HG02938 (cell line): ENCODE results near the gene POU2F2.
"Not testable (repeated sequence)": the region's sequence is repeated elsewhere in the genome, so short reads cannot be mapped to it uniquely, and the experiment has no call there.

ENCODE experiments used
- ATAC-seq: cut with Tn5 transposase; IDR thresholded peaks from one replicate; pipeline ENCODE4 v1.9.1; 2021; ENCODE audit warnings: mild to moderate bottlenecking, moderate library complexity; ENCODE audit not compliant: unreplicated experiment

The POU2F2 gene

DNA sequence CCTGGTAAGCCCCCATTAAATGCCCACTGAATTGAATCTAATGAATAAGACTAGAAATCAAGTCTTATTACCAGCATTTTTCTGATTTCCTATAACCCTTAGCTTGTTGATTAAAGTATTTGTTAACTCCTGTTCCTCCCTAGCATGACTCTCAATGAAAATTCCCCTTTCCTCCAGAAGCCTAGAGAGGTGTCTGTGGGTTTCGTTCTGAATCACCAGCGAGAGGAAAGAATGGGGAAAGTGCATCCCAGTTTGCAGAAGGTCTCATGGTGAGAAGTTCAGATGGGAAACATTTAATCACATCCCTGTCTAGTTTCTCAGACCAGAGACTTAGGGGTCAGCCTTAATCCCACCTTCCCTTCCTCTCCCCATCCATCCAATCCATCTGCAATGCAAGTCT, 26.9 kb downstream of the POU2F2 start:
- ATAC-seq, result no peak

DNA sequence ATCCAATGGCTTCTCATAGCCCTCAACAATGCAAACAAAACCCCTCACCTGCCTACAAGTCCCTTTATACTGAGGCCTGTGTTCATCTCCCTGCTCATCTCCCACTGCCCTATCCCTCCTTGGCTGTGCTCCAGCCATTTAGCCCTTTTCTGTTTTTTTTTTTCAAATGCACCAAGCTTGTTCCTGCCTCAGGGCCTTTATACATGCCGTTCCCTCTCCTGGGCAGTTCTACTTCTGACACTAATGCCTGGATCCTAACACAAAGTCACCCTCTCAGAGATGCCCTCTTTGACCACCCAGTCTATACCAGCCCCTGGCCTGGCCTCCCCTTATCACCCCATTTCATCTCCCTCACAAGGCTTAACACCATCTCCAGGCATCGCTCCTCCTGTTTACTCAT, 29.4 kb downstream of the POU2F2 start:
- no peak for ATAC-seq

DNA sequence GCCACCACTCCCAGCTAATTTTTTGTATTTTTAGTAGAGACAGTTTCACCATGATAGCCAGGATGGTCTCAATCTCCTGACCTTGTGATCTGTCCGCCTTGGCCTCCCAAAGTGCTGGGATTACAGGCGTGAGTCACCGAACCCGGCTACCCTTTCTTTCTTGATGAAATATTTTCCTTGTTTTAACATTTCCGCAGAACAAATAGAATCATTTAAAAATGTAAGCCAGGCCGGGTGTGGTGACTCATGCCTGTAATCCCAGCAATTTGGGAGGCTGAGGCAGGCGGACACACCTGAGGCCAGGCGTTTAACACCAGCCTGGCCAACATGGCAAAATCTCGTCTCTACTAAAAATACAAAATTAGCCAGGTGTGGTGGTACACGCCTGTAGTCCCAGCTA, 32.0 kb downstream of the POU2F2 start:
- not testable (repeated sequence) for ATAC-seq

DNA sequence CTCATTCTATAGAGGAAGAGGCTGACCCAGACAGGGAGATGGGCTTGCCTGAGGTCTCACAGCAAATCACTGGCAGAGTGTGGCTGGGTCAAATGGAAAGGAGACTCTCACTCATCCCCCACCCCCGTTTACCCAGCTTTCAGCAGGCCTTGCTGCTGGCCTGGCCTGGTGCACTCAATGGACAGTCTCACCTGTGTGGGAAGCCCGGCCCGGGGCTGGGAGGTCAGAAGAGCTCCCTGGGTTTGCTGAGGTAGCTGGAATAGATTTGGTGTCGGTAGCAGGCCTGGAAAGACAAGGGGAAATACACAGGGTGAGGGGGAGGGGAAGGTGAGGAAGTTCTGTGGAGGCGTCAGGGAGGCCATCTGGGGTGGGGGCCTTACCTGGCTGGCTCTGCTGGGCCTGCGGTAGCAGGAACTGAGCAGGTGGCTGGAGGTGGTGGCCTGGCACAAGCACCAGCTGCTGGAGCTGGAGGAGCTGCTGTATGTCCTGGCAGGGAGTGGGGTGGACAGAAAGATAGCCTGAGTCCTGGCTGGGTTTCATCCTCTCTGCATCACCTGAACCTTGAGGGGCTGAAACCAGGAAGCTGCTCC, 32.8 kb downstream of the POU2F2 start:
- no peak for ATAC-seq

DNA sequence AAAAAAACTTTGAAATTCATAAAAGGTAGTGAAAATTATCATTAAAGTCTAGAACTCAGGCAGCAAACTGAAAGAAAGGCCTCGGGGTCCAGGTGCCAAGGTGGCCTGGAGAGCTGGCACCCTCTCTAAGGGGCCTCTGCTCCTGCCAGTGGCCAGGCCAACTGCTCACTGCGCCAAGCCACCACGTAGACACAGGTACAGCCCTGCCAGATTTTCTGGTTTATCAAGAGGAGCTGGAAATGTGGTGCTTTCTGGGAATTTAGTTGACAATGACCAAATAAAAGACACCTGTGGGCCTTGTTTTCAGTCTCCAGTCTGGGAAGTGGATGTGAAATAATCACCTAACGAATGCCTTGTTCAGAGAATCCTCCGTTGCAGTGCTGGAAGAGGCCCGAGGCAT, 33.5 kb downstream of the POU2F2 start:
- ATAC-seq, result no peak

DNA sequence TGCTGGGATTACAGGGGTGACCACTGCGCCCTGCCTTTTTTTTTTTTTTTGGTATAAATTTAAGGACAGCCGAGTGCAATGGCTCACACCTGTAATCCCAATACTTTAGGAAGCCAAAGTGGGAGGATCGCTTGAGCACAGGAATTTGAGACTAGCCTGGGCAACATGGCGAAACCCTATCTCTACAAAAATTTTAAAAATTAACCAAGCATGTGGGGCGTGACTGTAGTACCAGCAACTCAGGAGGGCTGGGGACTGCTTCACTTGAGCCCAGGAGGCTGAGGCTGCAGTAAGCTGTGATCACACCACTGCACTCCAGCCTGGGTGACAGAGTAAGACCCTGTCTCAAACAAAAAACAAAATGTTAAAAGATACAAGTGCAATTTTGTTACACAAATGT, 34.8 kb downstream of the POU2F2 start:
- no peak for ATAC-seq

DNA sequence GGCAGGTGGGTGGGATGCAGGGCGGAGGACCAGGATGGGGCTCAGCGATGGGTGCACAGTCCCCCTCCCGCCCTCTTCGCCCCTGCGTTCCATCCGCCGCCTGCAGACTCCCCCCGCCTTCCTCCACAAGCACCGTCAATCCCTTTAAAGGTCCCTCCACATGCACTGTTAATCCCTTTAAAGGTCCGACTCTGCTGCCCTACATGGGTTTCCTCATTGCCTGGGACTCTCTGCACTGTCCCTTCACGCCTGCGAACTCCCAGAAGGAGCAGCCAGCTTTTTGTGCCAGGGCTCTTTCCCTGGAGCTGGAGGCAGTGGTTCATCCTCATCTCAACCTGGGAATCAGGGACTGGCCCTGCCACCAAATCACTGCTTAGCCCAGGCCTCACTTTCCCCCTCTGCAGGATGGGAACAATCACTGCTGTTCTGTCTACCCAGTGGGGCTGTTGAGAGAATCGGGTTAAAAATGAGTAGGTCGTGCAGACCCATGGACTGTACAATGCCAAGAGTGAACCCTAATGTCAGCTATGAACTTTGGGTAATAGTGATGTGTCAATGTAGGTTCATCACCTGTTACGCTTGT, 35.9 kb downstream of the POU2F2 start:
- no peak for ATAC-seq

DNA sequence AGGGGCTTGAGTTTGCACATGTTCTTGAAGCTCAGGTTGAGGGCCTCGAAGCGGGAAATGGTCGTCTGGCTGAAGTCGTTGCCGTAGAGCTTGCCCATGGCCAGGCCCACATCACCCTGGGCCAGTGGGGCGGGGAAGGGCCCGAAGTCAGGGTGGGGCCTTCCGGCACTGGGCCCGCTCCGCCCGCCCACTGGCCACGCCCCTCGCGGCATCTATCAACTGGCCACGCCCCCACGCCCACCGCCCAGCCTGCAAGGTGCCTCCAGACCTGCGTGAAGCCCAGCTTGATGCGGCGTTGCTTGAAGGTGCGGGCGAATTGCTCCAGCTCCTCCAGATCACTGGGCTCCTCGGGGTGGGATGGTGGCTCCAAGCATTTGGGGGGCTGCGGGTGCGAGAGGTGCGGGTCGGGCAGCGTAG, 36.4 kb downstream of the POU2F2 start:
- ATAC-seq, result no peak

DNA sequence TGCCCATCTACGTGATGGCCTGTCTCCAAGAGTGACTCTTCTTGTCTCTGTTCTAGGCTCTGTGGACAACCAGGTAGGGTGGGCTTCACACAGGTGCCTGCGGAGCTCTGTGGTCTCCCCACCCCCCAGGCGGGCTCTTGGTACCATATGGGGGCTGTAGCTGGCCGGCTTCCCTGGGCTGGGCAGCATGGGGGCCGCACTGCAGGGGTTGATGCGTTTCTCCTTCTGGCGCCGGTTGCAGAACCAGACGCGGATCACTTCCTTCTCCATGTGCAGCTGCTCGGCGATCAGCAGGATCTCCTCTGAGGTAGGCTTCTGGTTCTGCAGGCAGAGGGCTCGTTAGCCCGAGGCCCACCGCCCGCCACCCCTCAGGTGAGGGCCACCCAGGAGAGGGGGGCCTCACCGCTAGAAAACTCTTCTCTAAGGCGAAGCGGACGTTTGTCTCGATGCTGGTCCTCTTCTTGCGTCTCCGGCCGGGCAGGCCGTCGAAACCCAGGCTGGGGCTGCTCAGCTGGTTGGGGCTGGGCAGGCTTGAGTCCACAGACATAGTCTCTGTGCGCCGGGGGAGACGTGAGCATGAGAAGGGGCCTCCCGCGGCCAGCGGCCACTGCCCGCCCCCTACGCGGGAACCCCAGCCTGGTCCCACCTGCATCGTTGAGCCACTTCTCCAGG, 37.0 kb downstream of the POU2F2 start:
- no peak for ATAC-seq

DNA sequence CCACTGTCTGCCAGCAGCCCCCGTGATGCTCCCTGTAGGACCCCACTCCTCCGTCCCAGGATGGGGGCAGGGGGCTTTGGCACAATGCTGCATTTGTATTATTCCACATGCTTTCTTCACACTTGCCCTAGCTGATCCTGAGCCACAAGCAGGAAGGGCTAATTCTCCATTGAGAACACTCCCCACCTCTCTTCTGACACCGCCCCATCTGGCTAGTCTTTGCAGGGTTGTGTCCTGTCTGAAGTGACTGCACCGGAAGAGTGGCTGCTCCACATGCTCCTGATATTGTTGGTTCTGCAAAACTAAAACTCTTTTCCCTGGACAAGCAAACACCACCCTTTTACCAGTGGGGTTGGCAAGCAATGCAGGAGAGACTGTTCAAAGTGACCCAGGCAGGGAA, 38.3 kb downstream of the POU2F2 start:
- no peak for ATAC-seq

DNA sequence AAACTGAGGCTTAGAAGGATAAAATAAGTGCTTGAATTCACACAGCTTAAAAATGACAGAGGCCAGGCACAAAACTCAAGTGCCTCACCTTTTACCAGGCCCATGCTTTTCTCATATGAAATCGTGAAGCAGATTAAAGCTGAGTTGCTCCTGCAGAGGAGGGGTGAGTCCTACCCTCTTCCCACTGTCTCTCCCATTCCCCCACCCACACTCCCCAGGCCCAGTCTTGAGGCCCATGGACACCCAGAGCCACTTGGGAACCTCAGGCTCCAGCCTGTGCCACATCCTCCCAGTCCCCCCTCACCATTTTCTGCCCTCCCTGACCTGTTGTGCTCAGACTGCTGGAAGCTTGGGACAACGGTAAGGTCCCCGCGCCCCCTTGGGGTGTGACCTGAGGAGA, 38.7 kb downstream of the POU2F2 start:
- no peak for ATAC-seq

DNA sequence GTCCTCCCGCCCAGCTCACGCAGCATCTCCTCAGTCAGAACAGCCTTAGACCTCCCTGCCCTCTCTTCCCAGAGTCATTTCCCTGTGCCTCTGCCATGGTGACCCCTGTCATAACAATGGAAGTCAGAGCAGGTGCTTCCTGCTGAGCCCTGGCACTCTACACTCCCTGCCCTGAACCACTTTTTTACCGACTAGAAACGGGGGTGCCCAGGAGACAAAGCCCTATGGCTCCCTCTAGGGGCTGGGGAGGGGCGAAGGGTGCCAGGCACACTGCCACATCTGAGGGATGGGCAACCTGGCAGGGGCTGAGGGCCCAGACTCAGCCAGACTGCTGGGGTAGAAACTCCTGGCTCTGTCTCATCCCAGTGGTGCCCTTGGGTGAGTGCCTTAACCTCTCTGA, 39.9 kb downstream of the POU2F2 start:
- no peak for ATAC-seq

DNA sequence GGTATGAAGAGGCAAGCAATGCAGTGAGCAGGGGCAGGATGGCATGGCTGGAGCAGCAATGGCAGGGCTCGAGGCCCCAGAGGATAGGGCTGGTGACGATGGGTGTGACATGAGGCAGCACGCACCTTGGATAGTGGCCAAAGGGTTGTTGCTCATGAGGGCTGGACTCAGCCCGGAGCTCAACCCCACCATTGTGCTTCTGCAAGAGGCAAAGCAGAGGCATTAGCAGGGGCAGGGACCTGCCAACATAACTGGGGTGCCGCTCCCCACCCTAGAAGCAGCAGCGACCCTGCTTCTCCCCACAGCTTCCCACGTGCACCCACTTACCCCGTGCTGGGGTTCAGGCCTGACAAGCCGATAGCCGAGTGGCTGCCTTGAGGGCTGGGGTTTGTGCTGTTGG, 40.5 kb downstream of the POU2F2 start:
- no peak for ATAC-seq

DNA sequence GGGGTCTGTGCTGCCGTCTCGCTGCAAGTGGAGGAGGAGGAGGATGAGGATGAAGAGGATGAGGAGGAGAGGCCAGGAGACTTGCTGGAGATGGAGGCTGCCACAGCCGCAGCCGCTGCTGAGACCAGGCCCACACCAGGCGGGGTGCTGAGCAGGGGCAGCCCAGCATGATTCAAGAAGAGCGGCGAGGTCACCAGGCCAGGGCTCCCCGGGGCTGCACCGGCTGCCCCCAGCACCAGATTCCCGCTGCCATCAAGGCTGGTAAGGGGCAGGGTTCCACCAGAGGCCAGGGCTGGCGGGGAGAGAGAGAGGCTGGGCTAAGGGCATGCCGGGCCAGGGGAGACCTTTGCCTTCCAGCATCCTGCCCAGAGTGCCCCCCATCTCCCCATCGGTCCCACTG, 40.9 kb downstream of the POU2F2 start:
- no peak for ATAC-seq

DNA sequence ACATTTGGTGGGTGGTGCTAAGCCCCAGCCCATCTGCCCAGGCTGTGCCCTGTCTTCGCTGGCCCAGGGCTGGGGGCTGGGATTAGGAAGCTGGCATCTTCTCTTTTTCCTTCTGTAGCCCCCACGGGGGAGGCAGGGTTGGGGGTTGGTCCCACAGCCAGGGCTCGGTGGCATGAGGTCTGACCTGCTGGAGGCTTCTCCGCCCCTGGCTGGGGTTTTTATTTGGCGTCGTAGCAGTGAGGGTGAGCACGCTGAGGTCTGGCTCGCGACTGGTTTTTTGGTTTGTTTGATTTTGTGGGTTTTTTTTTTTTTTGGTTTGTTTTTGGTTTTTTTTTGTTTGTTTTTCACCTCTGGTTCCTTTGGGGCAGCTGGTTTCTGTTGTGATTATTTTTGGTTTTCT, 41.6 kb downstream of the POU2F2 start:
- no peak for ATAC-seq

DNA sequence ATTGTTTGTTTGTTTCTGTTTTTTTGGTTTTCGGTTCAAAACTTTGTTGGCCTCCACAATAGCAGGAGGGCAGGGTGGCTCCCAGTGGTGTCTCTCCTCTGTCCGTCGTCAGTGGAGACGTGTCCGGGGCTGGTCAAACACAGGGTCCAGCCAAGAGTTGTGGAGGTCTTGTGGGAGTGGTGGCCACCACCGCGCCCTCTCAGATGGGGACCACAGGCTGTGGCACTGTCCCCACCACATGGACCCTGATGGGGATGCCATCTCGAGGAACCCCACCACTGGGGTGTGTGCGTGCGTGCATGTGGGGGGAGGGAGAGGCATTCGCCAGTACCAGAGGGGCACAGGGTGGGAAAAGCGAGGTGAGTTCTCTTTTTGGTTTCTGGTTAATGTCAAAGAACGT, 42.5 kb downstream of the POU2F2 start:
- no peak for ATAC-seq

DNA sequence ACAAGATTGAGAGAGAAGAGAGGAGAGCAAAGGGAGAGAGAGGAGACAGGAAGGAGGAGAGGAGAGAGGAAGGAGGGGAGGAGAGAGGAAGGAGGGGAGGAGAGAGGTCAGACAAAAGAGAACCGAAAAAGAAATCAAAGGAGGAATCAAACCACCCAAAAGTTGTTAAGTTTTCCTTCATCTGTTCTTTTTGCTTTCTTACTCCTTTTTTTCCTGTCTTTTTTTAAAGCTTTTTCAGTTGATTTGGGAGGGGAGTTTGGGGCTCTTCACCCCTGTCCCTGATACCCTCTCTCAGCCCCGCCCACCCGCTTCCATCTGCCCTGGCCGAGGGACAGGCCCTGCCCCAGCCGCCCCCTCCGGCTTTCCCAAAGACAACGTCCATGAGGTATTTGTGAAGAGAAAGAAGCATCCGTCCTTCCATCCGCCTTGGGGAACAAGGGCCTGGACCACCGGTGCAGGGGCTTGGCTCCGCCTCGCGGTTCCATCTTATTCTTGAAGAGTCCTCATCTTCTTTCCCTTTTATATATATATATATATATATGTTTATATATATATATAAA, 43.0 kb downstream of the POU2F2 start:
- no peak for ATAC-seq

DNA sequence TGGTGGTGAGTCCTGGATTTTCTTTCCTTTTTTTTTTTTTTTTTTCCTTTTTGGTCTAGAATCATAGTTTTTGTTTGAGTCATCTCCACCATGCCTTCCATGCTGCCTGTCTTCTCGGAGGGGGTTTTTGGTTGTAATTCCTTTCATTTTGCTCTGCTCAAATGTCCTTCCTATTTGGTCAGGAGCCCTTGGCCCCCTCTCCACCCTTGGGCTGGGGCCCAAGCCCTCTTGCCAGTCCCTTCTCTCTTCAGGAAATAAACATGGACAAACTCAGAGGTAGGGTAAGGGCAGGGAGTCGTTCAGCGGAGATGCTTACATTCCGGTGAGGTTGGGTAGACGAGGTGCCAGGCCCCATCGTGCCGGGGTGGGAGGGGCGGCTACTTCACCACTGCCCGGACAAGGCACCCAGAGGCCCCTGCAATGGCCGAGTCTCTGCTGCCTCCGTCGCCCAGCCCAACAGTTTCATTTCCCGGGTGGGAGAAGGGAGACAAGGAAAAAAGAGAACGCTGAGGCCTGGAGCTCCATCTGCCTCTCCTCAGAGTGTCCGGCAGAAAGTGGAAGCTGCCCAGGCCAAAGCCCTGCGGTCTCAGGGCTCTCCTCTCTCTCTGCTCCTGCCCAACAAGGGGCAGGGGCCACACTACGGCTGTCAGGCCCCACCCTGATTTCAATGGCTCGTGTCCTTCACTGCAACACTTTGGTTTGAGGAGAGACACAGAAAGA, 43.6 kb downstream of the POU2F2 start:
- no peak for ATAC-seq

DNA sequence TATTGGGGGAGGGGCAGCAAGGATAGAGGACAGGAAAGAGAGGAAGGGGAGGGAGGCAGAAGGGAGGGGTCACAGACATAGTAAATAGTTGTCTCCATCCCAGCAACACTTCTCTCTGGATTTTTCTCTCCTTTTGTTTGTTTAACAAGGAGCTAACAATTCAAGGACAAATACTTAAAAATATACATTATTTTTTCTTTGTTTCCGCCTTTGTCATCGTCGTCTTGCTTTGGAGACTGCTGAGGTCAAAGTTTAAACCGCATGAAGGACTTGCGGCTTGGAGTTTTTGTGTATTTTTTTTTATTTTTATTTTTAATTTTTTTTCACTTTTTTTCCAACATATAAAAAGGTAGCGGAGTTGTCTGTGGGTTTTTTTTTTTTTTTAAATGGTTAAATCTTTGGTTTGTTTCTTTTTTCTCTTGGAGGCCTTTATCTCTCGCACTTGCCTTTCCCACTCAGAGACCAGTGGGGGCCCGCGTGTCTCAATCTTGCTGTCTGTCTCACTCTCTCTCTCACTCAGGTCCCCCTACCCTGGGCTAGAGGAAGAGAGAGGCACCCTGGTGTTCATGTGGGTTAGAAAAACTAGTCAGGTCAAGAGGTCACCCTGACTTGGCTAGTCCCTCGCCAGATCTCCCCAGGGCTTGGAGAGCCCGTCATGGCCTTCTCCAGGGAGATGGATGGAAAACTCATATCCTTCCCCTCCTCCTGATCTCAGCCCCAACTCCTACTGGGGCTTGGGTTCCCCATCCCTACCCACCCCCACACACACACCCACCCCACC, 45.3 kb downstream of the POU2F2 start:
- ATAC-seq, result no peak

DNA sequence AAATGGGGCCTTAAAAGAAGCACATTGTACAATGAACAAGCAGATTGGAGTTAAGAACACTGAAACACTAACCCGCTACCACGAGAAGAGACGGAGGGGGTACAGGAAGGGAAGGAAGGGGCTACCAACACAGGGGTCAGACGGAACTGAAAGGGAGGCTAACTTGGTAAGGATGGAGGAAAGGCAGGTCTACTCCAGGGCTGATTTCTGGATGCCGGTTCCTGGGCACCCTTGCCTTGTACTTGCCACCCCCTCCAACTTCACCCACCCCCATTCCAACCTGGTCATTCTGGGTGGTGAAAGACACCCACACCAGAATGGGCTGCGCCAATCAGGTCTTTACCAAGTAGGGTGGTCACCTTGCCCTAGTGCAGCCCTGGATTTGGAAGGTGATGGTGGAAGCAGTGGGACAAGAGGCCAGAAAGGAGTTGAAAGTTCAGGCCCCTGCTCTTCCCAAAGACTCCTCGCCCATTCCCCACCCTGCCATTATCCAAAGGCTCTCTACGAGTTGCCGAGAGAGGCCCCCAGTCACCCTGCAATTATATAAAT, 46.0 kb downstream of the POU2F2 start:
- ATAC-seq, result no peak

DNA sequence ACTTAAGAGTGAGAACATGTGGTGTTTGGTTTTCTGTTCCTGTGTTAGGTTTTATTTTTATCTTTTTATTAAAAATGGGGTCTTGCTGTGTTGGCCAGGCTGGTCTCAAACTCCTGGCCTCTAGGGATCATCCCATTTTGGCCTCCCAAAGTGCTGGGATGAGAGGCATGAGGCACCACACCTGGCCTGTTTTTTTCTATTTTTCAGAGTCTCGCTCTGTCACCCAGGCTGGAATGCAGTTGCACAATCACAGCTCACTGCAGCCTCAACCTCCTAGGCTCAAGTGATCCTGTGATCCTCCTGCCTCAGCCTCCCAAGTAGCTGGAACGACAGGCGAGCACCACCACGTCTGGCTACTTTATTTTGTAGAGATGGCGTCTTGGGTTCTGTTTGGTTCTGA, 48.7 kb downstream of the POU2F2 start:
- ATAC-seq, result no peak
